ENCODE data around the gene BLMH. TPM values are rescaled to one million over a fixed set of nuclear protein-coding genes. Genes with fewer than 3 reads are reported as not detected.

Gene BLMH
- total RNA-seq, 1 experiment from 2014 or later = 20.7 TPM

- no peaks in the 10 kb centered on the region for H3K27me3 ChIP-seq (ENCODE audit: insufficient read depth, low read depth)
- no peaks in the 10 kb centered on the region for H3K9me3 ChIP-seq (ENCODE audit: insufficient read depth, low read depth)
- intact Hi-C loops (cut with micrococcal nuclease; ENCODE audit: unreplicated experiment) = no loop called here
- H3K36me3 ChIP-seq (ENCODE audit: low read depth) = no peaks in the 10 kb centered on the region
- DNase-seq = peak in 1 of 2 experiments; percentile 96
- no TSS peak for BruUV-seq (replicated peaks)
- no peak overlapping the region for H3K4me3 ChIP-seq
- H4K20me1 ChIP-seq (ENCODE audit: insufficient read depth) = no peaks in the 10 kb centered on the region
- H3K4me2 ChIP-seq = peak overlapping the region; percentile 51
- H3F3A ChIP-seq (ENCODE audit: insufficient read depth, low read depth) = peaks cover 36% of the 10 kb centered on the region
- H3K9me2 ChIP-seq (ENCODE audit: insufficient read depth) = no peaks in the 10 kb centered on the region
- CTCF ChIA-PET = no interaction called here
- peaks cover 40% of the 10 kb centered on the region for H3K4me1 ChIP-seq (replicated peaks; ENCODE audit: insufficient read depth)
- H3K27ac ChIP-seq = peak overlapping the region; percentile 74
- H2AFZ ChIP-seq = no peak overlapping the region
- TF ChIP-seq CTCF (conservative IDR thresholded peaks at IDR 0.05) (no peak), EZH2 (IDR thresholded peaks at IDR 0.05; ENCODE audit: low read depth) (no peak)
- no peaks in the 10 kb centered on the region for H3K79me2 ChIP-seq (ENCODE audit: low read depth)
- POLR2A ChIA-PET (ENCODE audit: unreplicated experiment) = no interaction called here
These were observed 65.7 kb downstream of the BLMH start for GRCh38 chr17:30225919-30226553.

- H3K9me3 ChIP-seq (ENCODE audit: insufficient read depth, low read depth) = no peaks in the 10 kb centered on the region
- no peaks in the 10 kb centered on the region for H3K36me3 ChIP-seq (ENCODE audit: low read depth)
- H3K79me2 ChIP-seq (ENCODE audit: low read depth) = no peaks in the 10 kb centered on the region
- H2AFZ ChIP-seq = peak overlapping the region; percentile 36; the same call in 1 of the 2 replicates
- peak overlapping the region; percentile 51 for H3K4me2 ChIP-seq
- ChIA-PET POLR2A (ENCODE audit: unreplicated experiment) (interaction anchor here (0.7 kb wide), 1 partner anchor 769 kb away, joined by 3 read pairs; no protein-coding TSS in a partner anchor), CTCF (no interaction called here)
- H3K9me2 ChIP-seq (ENCODE audit: insufficient read depth) = no peaks in the 10 kb centered on the region
- H3K27ac ChIP-seq = peak overlapping the region; percentile 74
- H3K27me3 ChIP-seq (ENCODE audit: insufficient read depth, low read depth) = no peaks in the 10 kb centered on the region
- peaks cover 40% of the 10 kb centered on the region for H3K4me1 ChIP-seq (replicated peaks; ENCODE audit: insufficient read depth)
- TF ChIP-seq EZH2 (IDR thresholded peaks at IDR 0.05; ENCODE audit: low read depth) (no peak), CTCF (conservative IDR thresholded peaks at IDR 0.05) (no peak)
- intact Hi-C loops (cut with micrococcal nuclease; ENCODE audit: unreplicated experiment) = no loop called here
- peaks cover 36% of the 10 kb centered on the region for H3F3A ChIP-seq (ENCODE audit: insufficient read depth, low read depth)
- peak in 1 of 2 experiments; percentile 77 for DNase-seq
- no peaks in the 10 kb centered on the region for H4K20me1 ChIP-seq (ENCODE audit: insufficient read depth)
- no TSS peak for BruUV-seq (replicated peaks)
- H3K4me3 ChIP-seq = no peak overlapping the region
These were observed 66.6 kb downstream of the BLMH start for GRCh38 chr17:30225112-30225511.

- intact Hi-C loops (cut with micrococcal nuclease; ENCODE audit: unreplicated experiment) = no loop called here
- no peaks in the 10 kb centered on the region for H3K79me2 ChIP-seq (ENCODE audit: low read depth)
- DNase-seq = peak in 1 of 2 experiments; percentile 80
- peak overlapping the region; percentile 74 for H3K27ac ChIP-seq
- no peaks in the 10 kb centered on the region for H4K20me1 ChIP-seq (ENCODE audit: insufficient read depth)
- H3K9me2 ChIP-seq (ENCODE audit: insufficient read depth) = no peaks in the 10 kb centered on the region
- no peak for TF ChIP-seq EZH2 (IDR thresholded peaks at IDR 0.05; ENCODE audit: low read depth)
- no peak for TF ChIP-seq CTCF (conservative IDR thresholded peaks at IDR 0.05)
- H3K4me3 ChIP-seq = no peak overlapping the region
- peaks cover 36% of the 10 kb centered on the region for H3F3A ChIP-seq (ENCODE audit: insufficient read depth, low read depth)
- CTCF ChIA-PET = no interaction called here
- POLR2A ChIA-PET (ENCODE audit: unreplicated experiment) = no interaction called here
- BruUV-seq (replicated peaks) = no TSS peak
- H3K36me3 ChIP-seq (ENCODE audit: low read depth) = no peaks in the 10 kb centered on the region
- H3K9me3 ChIP-seq (ENCODE audit: insufficient read depth, low read depth) = no peaks in the 10 kb centered on the region
- peak overlapping the region; percentile 36 for H2AFZ ChIP-seq
- peaks cover 40% of the 10 kb centered on the region for H3K4me1 ChIP-seq (replicated peaks; ENCODE audit: insufficient read depth)
- H3K4me2 ChIP-seq = peak overlapping the region; percentile 51
- no peaks in the 10 kb centered on the region for H3K27me3 ChIP-seq (ENCODE audit: insufficient read depth, low read depth)
These were observed 67.3 kb downstream of the BLMH start for GRCh38 chr17:30224419-30224960.

Data from PC-9 (cell line).